Measurements from ENCODE around the gene BCAR3. TPM values are rescaled to one million over a fixed set of nuclear protein-coding genes. Genes with fewer than 3 reads are reported as not detected.

The BCAR3 gene
- total RNA-seq, 2 experiments from 2014 or later, result 0.42 to 0.67 TPM

GRCh38 chr1:93552741-93553455 is 128.7 kb downstream of the BCAR3 start:
- CTCF ChIA-PET, result interaction anchor here (0.6 kb wide), 1 partner anchor 11 kb away, joined by 4 read pairs; no protein-coding TSS in a partner anchor
- H3K9me3 Mint-ChIP-seq, result no peaks in the 10 kb centered on the region
- no peaks in the 10 kb centered on the region for H3K27me3 Mint-ChIP-seq
- H3K4me1 Mint-ChIP-seq, result peaks cover 9% of the 10 kb centered on the region
- POLR2A ChIA-PET, result no interaction called here
- no peak overlapping the region for H3K27ac Mint-ChIP-seq
- H3K4me3 Mint-ChIP-seq, result no peak overlapping the region
- no peaks in the 10 kb centered on the region for H3K36me3 Mint-ChIP-seq (ENCODE audit: low read depth)
- DNase-seq, result no peak

GRCh38 chr1:93549811-93550210 is 131.8 kb downstream of the BCAR3 start:
- Mint-ChIP-seq H3K4me1 (peaks cover 2% of the 10 kb centered on the region), H3K27ac (no peak overlapping the region), H3K9me3 (no peaks in the 10 kb centered on the region), H3K4me3 (no peak overlapping the region), H3K27me3 (no peaks in the 10 kb centered on the region), H3K36me3 (ENCODE audit: low read depth) (no peaks in the 10 kb centered on the region)
- ChIA-PET CTCF (no interaction called here), POLR2A (no interaction called here)
- DNase-seq, result no peak

GRCh38 chr1:93549131-93549530 is 132.5 kb downstream of the BCAR3 start:
- CTCF ChIA-PET, result no interaction called here
- Mint-ChIP-seq H3K27ac (no peak overlapping the region), H3K36me3 (ENCODE audit: low read depth) (no peaks in the 10 kb centered on the region), H3K4me1 (no peaks in the 10 kb centered on the region), H3K9me3 (no peaks in the 10 kb centered on the region), H3K4me3 (no peak overlapping the region), H3K27me3 (no peaks in the 10 kb centered on the region)
- POLR2A ChIA-PET, result no interaction called here
- no peak for DNase-seq

- Mint-ChIP-seq H3K36me3 (ENCODE audit: low read depth) (no peaks in the 10 kb centered on the region), H3K27ac (no peak overlapping the region), H3K9me3 (no peaks in the 10 kb centered on the region), H3K4me3 (no peak overlapping the region), H3K4me1 (no peaks in the 10 kb centered on the region), H3K27me3 (no peaks in the 10 kb centered on the region)
- ChIA-PET CTCF (no interaction called here), POLR2A (no interaction called here)
- DNase-seq, result no peak
Measured at GRCh38 chr1:93546162-93546863, 135.3 kb downstream of the BCAR3 start.

- Mint-ChIP-seq H3K4me3 (no peak overlapping the region), H3K9me3 (no peaks in the 10 kb centered on the region), H3K4me1 (no peaks in the 10 kb centered on the region), H3K27ac (no peak overlapping the region), H3K27me3 (no peaks in the 10 kb centered on the region), H3K36me3 (ENCODE audit: low read depth) (no peaks in the 10 kb centered on the region)
- ChIA-PET CTCF (interaction anchor here (0.7 kb wide), 1 partner anchor 10 kb away, joined by 4 read pairs; no protein-coding TSS in a partner anchor), POLR2A (no interaction called here)
- DNase-seq, result no peak
Measured at GRCh38 chr1:93542398-93542797, 139.2 kb downstream of the BCAR3 start.

- CTCF ChIA-PET, result no interaction called here
- Mint-ChIP-seq H3K4me3 (no peak overlapping the region), H3K27ac (no peak overlapping the region), H3K9me3 (no peaks in the 10 kb centered on the region), H3K36me3 (ENCODE audit: low read depth) (no peaks in the 10 kb centered on the region), H3K27me3 (no peaks in the 10 kb centered on the region), H3K4me1 (no peaks in the 10 kb centered on the region)
- DNase-seq, result no peak
- POLR2A ChIA-PET, result no interaction called here
Measured at GRCh38 chr1:93541045-93541444, 140.6 kb downstream of the BCAR3 start.

- CTCF ChIA-PET, result no interaction called here
- peaks cover 6% of the 10 kb centered on the region for H3K27me3 Mint-ChIP-seq
- DNase-seq, result no peak
- POLR2A ChIA-PET, result interaction anchor here (0.6 kb wide), 1 partner anchor 62 kb away, joined by 3 read pairs; no protein-coding TSS in a partner anchor
- no peaks in the 10 kb centered on the region for H3K36me3 Mint-ChIP-seq (ENCODE audit: low read depth)
- no peak overlapping the region for H3K27ac Mint-ChIP-seq
- H3K4me3 Mint-ChIP-seq, result no peak overlapping the region
- no peaks in the 10 kb centered on the region for H3K4me1 Mint-ChIP-seq
- no peaks in the 10 kb centered on the region for H3K9me3 Mint-ChIP-seq
Measured at GRCh38 chr1:93537924-93538323, 143.7 kb downstream of the BCAR3 start.

GRCh38 chr1:93537396-93537795 is 144.2 kb downstream of the BCAR3 start:
- ChIA-PET CTCF (no interaction called here), POLR2A (no interaction called here)
- Mint-ChIP-seq H3K36me3 (ENCODE audit: low read depth) (no peaks in the 10 kb centered on the region), H3K4me3 (no peak overlapping the region), H3K4me1 (no peaks in the 10 kb centered on the region), H3K27me3 (peaks cover 6% of the 10 kb centered on the region), H3K9me3 (no peaks in the 10 kb centered on the region), H3K27ac (no peak overlapping the region)
- DNase-seq, result no peak

GRCh38 chr1:93533677-93534076 is 148.0 kb downstream of the BCAR3 start:
- Mint-ChIP-seq H3K9me3 (no peaks in the 10 kb centered on the region), H3K4me3 (no peak overlapping the region), H3K27me3 (peaks cover 6% of the 10 kb centered on the region), H3K27ac (no peak overlapping the region), H3K36me3 (ENCODE audit: low read depth) (no peaks in the 10 kb centered on the region), H3K4me1 (no peaks in the 10 kb centered on the region)
- CTCF ChIA-PET, result interaction anchor here (0.7 kb wide), 1 partner anchor 33 kb away, joined by 5 read pairs; no protein-coding TSS in a partner anchor
- POLR2A ChIA-PET, result no interaction called here
- no peak for DNase-seq

GRCh38 chr1:93532780-93533378 is 148.8 kb downstream of the BCAR3 start:
- CTCF ChIA-PET, result interaction anchor here (0.7 kb wide), 1 partner anchor 33 kb away, joined by 5 read pairs; no protein-coding TSS in a partner anchor

GRCh38 chr1:93531193-93531592 is 150.4 kb downstream of the BCAR3 start:
- DNase-seq, result no peak
- POLR2A ChIA-PET, result no interaction called here
- H3K4me1 Mint-ChIP-seq, result no peaks in the 10 kb centered on the region
- CTCF ChIA-PET, result interaction anchor here (0.9 kb wide), 1 partner anchor 32 kb away, joined by 3 read pairs; no protein-coding TSS in a partner anchor
- H3K9me3 Mint-ChIP-seq, result no peaks in the 10 kb centered on the region
- no peak overlapping the region for H3K4me3 Mint-ChIP-seq
- H3K27me3 Mint-ChIP-seq, result peaks cover 6% of the 10 kb centered on the region
- no peak overlapping the region for H3K27ac Mint-ChIP-seq
- H3K36me3 Mint-ChIP-seq (ENCODE audit: low read depth), result no peaks in the 10 kb centered on the region

More at GRCh38 chr1:93532780-93533378, 148.8 kb downstream of the BCAR3 start:
- DNase-seq, result no peak
- no peak overlapping the region for H3K27ac Mint-ChIP-seq
- H3K36me3 Mint-ChIP-seq (ENCODE audit: low read depth), result no peaks in the 10 kb centered on the region
- POLR2A ChIA-PET, result no interaction called here
- peaks cover 6% of the 10 kb centered on the region for H3K27me3 Mint-ChIP-seq
- H3K9me3 Mint-ChIP-seq, result no peaks in the 10 kb centered on the region
- H3K4me1 Mint-ChIP-seq, result no peaks in the 10 kb centered on the region
- H3K4me3 Mint-ChIP-seq, result no peak overlapping the region

- no peak for DNase-seq
- Mint-ChIP-seq H3K36me3 (ENCODE audit: low read depth) (no peaks in the 10 kb centered on the region), H3K27ac (no peak overlapping the region), H3K9me3 (no peaks in the 10 kb centered on the region), H3K4me3 (no peak overlapping the region), H3K27me3 (peaks cover 2% of the 10 kb centered on the region), H3K4me1 (no peaks in the 10 kb centered on the region)
- POLR2A ChIA-PET, result no interaction called here
- CTCF ChIA-PET, result no interaction called here
Measured at GRCh38 chr1:93528412-93528811, 153.2 kb downstream of the BCAR3 start.

GRCh38 chr1:93526431-93526830 is 155.2 kb downstream of the BCAR3 start:
- Mint-ChIP-seq H3K27me3 (no peaks in the 10 kb centered on the region), H3K9me3 (no peaks in the 10 kb centered on the region), H3K4me1 (no peaks in the 10 kb centered on the region), H3K36me3 (ENCODE audit: low read depth) (no peaks in the 10 kb centered on the region), H3K27ac (no peak overlapping the region), H3K4me3 (no peak overlapping the region)
- POLR2A ChIA-PET, result interaction anchor here (0.6 kb wide), 1 partner anchor 181 kb away, joined by 5 read pairs; no protein-coding TSS in a partner anchor
- CTCF ChIA-PET, result interaction anchor here (1.2 kb wide), 1 partner anchor 29 kb away, joined by 5 read pairs; no protein-coding TSS in a partner anchor
- DNase-seq, result no peak

Measured in activated CD4-positive, alpha-beta T cell treated with anti-CD3 and anti-CD28 coated beads, Interleukin-2, amount 10 ng/mL, durations not matched to agents 7 days and 5 days (primary cell).